HG03175 (cell line): Measurements from ENCODE around the gene METTL25B.

ENCODE experiments used
- ATAC-seq: cut with Tn5 transposase; IDR thresholded peaks from one replicate; pipeline ENCODE4 v1.9.1; 2021; ENCODE audit warnings: mild to moderate bottlenecking, moderate library complexity; ENCODE audit not compliant: unreplicated experiment

METTL25B gene

DNA sequence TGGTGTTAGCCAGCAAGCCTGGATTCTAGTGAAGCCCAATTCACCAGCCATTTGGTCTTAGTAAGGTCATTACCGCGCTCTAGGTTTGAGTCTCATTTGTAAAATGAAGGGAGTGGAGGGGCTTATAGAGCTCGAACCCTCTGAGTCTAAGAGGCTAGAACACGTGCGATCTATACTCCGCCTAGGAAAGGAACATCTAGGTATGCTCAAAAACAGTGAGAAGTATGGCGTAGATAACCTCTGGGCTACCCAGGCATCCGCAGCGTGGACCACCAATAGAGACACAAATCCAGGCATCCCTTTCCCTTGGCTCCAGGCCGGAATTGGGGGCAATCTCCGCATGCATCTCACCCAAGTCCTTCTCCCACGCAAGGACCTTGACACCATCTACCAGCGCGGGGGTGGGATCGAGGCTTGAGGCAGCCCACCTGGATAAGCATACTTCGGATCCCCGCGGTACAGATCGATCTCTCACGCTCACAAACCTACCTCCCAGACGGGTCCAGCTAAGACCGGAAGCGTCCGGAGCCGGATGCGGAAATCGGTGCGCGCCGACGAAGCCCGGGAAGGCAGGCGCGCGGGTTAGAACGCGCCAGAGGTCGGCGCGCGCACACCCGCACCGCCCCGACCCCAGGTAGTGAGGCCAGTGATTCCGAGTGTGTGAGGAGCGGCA, at the start of gene METTL25B:
Gene METTL25B (plus strand): TSS at position 544 of the 673 bp plus-strand sequence. CDS start 636 bp downstream, outside the sequence.
- peak; percentile 62 for ATAC-seq

DNA sequence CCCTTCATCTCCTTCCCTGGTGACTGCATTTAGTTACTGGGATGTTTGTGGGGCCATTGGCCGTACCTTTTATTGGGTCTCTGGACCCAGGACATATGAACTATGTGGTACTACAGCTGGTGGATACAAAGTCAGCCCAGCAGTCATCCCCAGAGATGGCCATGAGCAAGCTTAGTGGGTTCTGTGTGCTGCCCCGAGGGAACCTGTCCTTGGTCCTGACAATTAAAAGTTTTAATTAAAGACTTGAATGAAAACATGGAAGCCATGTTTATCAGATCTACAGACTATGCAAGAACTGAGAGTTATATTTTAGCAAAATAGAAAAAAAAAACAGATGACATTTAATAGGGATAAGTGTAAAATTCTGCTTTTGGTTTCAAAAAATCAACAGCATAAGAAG, 48.2 kb upstream of the METTL25B start:
- ATAC-seq, result no peak

DNA sequence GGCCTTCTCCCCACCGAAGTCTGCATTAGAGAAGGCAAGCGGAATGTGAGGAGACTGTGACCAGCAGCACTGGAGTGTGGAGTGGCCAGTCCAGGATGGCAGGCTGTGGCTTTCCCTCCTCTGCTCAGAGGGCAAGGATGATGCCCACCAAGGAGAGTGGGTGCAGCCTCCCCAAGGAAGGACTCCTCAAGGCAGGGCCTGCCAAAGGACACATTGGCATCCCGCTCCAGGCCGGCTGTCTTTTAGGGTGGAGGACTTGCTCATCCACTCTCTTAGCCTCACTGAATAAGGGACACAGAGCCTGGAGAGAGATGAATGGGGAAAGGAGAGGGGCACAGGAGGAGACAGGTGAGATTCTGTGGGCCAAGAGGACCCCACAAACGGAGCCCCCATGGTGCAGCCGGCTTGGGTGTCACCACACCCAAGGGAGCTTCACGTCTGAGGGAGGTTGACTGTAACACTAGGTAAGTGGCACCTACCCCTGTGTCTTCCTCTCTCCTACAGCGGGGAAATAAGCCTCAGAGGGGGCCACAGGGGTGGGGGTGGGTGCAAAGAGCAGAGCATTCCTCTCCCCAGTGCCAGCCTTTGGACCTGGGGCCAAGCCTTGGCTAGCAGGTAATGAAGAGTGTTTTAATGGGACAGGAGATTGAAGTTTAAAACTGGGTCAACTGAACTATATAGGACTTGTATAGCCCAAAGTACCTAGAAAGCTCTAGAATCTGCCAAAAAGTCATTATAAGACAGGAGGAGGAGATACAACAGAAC, 46.9 kb upstream of the METTL25B start:
- ATAC-seq, result no peak

DNA sequence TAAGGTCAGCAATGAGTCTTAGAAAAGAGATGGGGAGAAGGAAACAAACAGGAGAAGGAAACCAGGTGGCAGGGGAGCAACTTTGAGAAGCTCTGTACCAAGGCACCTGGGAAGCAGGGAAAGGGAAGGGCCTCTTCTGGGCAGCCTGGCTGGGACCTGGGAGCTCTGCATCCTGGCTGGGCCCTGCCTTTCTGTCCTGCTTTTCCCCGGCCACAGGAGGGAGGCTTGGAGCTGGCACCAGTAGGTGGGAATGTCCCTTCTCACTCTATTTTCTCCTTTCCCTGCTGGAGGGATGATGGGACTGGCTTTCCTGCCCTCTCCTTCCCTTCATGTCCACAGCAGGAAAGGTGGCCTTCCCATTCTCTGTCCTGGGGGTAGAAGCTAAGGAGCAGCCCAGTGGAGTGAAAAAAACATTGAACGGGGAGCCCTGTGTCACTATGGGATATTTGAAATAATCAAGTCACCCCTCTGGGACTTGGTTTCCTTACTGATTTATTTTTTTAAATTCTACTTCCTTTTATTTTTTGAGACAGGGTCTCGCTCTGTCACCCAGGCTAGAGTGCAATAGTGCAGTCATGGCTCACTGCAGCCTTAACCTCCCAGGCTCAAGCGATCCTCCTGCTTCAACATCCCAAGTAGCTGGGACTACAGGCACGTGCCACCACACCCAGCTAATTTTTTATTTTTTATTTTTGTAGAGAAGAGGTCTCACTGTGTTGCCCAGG, 45.9 kb upstream of the METTL25B start:
- ATAC-seq, result no peak

DNA sequence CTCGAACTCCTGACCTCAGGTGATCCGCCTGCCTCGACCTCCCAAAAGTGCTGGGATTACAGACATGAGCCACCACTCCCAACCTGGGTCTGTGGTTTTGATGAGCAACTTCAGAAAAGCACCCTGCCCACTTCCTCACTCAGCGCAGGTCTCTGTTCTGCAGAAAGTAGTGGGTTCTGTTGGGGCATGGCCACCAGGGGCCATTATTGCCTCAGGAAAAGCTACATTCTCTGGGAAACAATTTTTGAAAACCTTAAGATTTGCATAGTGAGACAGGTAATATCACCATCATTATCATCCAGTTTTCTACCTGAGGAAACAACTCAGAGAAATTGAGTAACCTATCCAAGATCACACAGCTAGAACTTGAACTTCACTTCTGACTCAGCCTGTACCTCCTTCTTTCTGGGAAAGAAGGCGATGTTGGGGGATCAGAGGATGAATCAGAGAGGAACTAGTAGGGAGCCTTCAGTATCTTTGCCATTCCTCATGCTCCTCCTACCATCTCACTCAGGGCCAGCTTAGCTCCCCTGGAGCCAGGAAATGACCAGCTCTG, 44.0 kb upstream of the METTL25B start:
- no peak for ATAC-seq

DNA sequence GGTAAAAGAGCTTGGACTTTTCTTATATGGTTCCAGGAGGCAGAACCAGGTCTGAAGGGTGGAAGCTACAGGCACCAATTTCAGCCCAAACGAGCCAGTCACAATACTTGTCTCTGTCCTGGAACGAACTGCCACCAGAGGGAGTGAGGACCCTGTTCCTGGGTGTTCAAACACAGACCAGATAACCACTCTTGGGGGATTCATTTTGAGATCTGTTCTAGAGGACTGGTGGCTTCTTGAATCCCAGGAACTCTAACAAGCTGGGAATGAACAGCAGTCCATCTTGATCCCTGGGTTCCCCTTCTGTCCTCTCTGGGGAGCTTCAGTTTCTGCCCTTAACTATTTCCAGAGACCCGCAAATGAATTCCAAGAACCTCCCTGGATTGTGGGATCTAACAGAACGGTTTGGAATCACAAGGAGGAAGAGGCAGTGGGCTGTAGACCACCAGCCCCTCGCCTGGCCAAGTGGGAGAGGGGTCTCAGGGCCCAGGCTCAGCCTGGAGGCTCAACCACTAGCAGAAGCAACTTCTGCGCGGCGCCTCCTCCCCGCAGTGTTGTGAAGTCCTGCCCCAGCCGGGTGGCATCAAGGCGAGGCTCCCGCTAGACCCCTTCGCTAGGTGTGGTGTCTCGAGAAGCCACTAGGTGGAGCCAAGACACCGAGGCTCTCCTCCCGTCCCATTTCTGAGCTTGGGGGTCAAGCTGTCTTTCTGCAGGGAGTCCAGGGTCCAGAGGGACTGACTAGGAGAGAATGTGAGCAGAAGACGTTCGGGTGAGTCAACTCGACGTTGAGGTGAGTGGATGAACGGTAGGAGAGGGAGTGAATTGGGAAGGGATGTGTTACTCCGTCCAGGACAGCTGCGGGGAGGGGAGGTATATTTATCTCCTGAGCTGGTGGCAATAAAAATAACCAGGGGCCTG, 39.0 kb upstream of the METTL25B start:
- peak; percentile 69 for ATAC-seq

DNA sequence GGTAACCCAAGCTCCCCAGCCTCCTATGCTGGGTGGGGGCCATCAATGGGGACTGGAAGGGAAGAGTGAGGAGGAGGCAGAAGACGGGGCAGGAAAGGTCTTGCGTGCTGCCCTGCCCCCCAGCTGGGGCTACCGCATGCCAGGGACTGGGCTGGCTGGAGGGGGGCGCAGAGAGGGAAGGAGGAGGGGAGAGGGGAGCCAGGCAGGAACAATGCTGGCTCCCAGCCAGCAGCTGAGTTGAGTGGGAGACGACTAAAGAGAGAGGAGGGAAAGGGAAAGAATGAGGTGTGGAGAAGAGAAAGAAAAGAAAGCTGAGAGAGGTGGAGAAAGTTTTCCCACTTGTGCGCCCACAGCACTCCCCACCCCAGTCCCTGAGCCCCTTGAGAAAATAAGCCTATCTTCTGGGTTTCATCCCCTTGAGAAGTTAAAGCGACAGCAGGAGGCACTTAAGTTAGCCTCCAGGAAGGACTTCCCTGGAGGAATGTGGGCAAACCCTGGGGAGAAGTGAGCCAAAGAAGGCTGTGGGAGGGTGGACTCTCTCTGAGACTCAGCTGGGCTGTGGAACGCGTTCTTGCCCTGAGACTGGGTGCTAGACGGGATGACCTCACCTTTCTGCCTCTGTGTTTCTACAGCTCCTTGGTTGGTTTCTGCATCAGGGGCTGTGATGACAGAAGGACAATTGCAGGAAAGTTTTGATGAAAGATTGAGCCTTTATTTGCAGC, 38.2 kb upstream of the METTL25B start:
- ATAC-seq, result no peak

DNA sequence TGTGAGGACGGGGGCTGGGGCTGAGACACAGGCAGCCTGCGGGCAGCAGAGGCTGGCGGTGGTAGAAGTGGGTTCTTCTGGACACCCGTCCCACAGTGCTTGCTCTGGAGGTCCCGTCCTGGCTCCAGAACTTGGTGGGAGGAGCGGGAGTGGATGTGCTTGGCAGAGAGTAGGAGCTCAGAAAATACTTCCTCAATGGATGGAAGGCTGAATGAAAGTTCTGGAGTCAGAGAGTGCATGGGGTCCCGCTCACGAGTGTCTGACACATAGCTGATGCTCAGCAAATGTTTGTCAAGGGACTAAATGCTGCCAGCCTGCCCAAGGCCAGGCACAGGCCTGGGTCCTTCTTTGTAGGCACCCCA, 37.6 kb upstream of the METTL25B start:
- ATAC-seq, result no peak

DNA sequence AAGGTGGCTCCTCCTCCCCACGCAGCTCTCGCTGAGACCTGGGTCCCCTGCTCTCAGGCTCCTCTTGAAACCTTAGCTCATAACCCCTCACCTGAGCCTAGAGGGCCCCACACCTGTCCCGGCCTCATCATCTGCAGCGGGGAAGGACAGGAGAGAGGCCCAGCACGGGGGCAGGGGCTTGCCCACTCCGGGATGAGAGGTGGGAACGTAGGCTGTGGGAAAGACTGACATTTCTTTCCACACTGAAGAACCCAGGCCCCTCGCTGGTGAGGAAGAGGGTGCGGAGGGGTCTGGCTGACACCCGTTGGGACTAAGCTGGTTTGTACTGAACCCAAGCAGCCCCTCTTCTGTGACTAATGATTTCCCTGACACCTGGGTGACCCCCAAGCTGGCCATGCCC, 37.1 kb upstream of the METTL25B start:
- no peak for ATAC-seq

DNA sequence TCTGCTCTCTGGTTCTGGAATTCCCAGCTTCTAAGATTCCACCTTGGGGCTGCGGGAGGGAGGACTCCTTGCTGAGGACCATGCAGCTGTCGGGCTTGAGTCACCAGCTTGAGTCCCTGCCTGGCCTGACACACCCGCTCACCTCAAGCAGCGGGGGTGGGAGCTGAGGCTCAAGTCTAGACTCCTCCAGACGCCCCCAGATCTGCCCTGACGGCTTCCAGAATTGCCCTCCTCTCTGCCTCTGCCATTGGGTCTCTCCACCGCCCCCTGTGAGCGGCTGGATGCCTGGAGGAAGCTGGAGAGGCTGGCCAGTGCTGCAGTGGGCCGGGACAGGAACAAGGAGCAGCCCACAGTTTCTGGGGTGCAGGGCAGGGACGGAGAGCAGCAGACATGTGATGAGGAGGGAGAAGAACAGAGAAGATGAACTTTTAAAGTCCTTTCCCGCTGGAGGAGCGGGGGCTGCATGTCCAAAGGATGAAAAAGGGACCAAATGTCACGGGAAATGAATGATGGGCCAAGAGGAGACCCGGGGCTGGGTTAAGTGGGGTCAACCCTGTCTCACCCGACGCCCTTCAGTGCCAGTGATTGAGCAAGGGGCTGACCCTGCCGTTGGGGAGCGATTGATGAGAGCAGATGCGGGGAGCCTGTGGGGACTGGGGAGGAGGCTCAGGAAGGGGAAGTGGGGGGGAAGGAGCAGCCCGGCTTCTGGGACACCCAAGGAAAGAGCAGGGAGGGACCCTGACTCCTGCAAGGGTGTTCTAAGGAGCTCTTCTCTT, 36.4 kb upstream of the METTL25B start:
- ATAC-seq, result no peak

DNA sequence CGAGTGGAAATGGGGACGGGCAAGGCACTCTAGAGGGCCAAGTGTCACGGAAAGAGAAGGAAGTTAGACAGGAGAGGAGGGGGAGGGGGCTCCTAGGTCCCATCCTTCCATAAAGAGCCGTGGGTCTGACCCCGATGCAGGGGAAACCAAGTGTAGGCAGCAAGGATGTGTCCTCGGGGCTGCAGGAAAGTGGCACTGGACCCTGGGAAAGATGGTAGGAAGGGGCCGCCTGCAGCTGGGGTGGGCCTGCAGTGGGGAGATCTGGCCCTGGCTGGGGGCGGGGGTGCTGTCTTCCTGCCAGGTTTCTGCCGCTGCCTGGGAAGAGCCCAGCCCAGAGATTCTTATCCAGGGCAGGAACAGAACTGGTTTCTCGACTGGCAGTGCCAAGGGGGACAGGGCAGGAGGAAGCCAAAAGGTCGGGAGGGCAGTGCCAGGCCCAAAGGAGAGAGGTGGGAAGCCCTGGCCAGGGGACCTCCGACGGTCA, 35.8 kb upstream of the METTL25B start:
- ATAC-seq, result no peak

DNA sequence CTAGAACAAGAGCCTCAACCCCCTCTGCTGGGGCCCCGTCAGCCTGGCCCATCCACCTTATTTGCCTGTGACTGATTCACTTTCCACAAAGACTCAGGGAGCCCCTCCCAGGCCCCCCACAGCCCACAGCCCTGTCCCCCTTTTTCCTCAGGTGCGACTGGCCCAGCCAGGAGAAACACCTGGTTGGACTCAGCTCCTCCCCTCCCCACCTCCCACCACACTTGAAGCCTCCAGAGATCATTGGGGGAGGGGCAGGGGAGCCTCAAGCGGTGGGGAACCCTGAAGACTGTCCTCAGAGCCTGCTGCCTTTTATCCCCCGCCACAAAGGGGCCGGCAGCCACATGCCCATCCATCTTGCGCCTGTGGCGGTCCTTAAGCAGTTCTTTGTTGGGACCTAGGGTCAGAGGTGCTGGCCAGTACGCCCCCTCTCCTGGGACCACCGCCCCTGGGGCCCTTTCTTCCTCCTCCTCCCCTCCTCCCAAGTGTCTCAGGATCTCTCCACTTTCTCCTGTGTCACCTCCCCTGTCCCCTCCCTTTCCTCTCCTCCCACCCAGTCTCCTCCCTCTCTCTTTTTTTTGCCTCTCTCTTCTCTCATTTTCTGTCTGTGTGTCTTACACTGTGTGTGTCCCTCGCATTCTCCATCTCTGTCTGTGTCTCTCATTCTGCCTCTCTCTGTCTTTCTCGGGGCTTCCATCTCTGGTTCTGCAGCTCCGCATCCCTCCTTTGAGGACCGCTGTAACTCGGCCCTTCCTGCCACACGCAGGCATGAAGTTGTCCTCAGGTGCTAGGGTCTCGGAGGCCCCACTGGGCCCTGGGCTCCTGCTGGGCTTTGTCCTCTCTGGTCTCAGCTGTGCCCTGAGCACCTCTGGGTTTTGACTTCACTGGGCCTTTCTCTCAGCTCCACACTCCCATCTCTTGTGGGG, 35.1 kb upstream of the METTL25B start:
- no peak for ATAC-seq

DNA sequence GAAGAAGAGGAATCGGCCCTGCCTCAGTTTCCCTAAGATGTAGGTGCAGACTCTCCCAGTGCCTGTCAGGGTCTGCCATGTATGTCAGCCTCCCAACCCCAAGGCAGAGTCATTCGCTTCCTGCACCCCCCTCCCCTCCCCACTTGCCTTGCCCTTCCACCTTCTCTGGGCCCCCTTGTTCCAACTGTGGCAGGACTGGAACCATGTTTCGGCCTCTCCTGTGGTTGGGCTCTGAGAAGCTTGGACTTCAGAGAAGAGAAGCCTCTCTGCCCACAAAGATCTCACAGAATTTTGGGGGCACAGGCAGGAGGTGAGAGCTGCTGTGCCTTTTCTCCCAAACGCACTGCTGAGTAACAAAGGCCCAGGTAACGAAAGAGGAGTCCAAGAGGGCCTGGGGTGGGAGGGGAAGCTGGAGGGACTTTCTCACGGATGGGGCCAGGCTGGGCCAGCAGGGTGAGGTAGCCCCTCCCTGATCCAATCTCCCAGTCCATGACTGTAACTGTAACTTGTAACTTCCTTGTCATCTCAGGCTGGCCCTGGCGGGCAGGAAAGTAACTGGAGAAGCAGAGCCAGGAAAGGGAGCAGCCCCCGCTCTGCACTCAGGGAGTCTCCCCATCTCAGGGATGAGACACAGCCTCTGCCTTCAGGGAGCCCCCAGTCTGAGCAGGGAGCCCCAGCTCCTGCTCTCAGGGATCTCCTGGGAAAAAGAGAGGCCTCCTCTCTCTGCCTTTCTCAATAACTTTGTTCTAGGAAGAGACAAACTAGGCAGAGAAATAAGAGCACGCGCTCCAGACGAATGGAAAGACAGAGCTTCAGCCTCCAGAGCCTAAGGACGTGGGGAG, 34.2 kb upstream of the METTL25B start:
- ATAC-seq, result no peak

DNA sequence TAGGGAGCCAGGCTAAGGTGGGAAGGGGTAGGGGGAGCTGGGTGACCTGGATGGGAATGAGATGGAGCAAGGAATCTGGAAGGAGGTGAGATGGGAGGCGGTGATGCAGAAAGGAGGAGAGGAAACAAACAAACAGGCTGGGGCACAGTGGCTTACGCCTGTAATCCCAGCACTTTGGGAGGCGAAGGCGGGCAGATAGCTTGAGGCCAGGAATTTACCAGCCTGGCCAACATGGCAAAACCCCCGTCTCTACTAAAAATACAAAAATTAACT, 33.6 kb upstream of the METTL25B start:
- no peak for ATAC-seq

DNA sequence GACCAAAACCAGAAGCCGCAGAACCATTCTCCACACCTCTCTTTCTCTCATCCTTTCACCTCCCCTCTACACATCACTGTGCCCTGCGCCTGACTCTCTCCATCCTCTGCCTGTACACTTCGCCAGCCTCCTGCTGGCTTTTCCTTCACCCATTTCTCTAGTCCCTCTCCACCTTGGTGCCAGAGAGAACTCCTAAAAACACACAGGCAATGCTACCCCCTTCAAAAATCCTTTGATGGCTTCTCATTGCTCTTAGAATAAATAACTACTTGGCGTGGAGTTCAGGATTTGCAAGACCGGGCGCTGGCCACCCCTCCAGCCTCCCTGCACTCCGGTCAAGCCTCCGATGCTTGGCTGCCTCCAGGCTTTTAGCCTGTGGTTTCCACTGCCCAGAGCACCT, 31.5 kb upstream of the METTL25B start:
- ATAC-seq, result no peak

DNA sequence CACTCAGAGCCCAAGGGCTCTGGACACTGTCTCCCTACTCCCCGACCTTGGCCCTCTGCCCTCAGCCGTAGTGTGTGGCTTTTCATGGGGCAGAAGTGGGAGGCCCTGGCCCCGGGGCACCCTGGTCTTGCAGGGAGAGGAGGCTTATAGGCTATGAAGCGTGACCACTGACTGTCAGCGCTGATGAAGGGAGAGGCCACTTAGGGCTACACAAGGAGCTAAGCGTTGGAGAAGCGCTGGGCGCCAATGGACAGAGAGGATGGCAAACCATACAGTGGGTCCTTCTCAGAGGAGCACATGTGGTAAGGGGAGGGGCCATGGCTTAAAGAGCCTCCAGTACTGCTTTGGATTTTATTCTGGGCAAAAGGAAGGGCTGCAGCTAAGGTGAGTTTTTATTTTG, 30.8 kb upstream of the METTL25B start:
- ATAC-seq, result no peak

DNA sequence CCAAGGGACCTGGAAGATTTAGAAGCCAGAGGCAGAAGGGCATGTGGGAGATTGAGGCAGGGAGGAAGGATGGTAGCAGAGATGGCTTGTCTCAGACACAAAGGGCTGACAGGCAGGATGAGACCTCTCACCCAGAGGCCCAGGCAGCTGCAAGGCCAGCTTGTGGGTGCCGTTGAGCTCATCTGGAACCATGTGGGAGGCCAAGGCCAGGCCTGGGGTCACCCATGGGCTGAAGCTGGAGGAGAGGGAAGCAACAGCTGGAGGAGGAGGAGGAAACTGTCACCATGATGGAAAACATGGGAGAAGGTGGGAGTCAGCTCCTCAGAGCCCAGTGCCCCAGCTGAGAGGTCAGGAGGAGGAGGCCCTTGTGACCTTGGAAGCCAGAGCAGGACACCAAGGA, 29.3 kb upstream of the METTL25B start:
- ATAC-seq, result no peak
